ENCODE measurements around the gene IFIT3.

- TF ChIP-seq EZH2 (IDR thresholded peaks at IDR 0.05) (no peak), POLR2AphosphoS5 (IDR thresholded peaks at IDR 0.05; ENCODE audit: borderline replicate concordance, low read depth, low read length) (no peak)
Measured at GRCh38 chr10:89360157-89360556, 32.4 kb downstream of the IFIT3 start.
